Measurements from ENCODE around the gene PTF1A.
A peak's percentile ranks its signal among the peaks of the same experiment; 100 is the strongest.

The PTF1A gene

GRCh38 chr10:23194966-23195845 is 3.1 kb downstream of the PTF1A start:
- H3K4me1 Mint-ChIP-seq: peaks cover 6% of the 10 kb centered on the region
- H3K36me3 Mint-ChIP-seq: no peaks in the 10 kb centered on the region
- CTCF ChIA-PET: no interaction called here
- no peak for DNase-seq
- no peak overlapping the region for H3K4me3 Mint-ChIP-seq
- H3K9me3 Mint-ChIP-seq: no peaks in the 10 kb centered on the region
- peak overlapping the region; percentile 2 for H3K27ac Mint-ChIP-seq
- peaks cover 97% of the 10 kb centered on the region for H3K27me3 Mint-ChIP-seq

GRCh38 chr10:23195846-23196600 is 3.9 kb downstream of the PTF1A start:
- CTCF ChIA-PET: no interaction called here
- Mint-ChIP-seq H3K4me1 (peaks cover 6% of the 10 kb centered on the region), H3K27me3 (peaks cover 97% of the 10 kb centered on the region), H3K36me3 (no peaks in the 10 kb centered on the region), H3K9me3 (no peaks in the 10 kb centered on the region), H3K4me3 (no peak overlapping the region), H3K27ac (peak overlapping the region; percentile 38)
- DNase-seq: no peak

- peaks cover 97% of the 10 kb centered on the region for H3K27me3 Mint-ChIP-seq
- H3K4me1 Mint-ChIP-seq: peaks cover 6% of the 10 kb centered on the region
- H3K36me3 Mint-ChIP-seq: no peaks in the 10 kb centered on the region
- no peak for DNase-seq
- H3K9me3 Mint-ChIP-seq: no peaks in the 10 kb centered on the region
- CTCF ChIA-PET: no interaction called here
- no peak overlapping the region for H3K4me3 Mint-ChIP-seq
- no peak overlapping the region for H3K27ac Mint-ChIP-seq
Observed at GRCh38 chr10:23196915-23197314, 4.8 kb downstream of the PTF1A start.

- H3K4me3 Mint-ChIP-seq: no peak overlapping the region
- H3K27me3 Mint-ChIP-seq: peaks cover 97% of the 10 kb centered on the region
- peaks cover 6% of the 10 kb centered on the region for H3K4me1 Mint-ChIP-seq
- no peaks in the 10 kb centered on the region for H3K9me3 Mint-ChIP-seq
- DNase-seq: no peak
- CTCF ChIA-PET: no interaction called here
- no peak overlapping the region for H3K27ac Mint-ChIP-seq
- no peaks in the 10 kb centered on the region for H3K36me3 Mint-ChIP-seq
Observed at GRCh38 chr10:23197416-23197861, 5.3 kb downstream of the PTF1A start.

- Mint-ChIP-seq H3K4me3 (no peak overlapping the region), H3K27me3 (peaks cover 98% of the 10 kb centered on the region), H3K27ac (no peak overlapping the region), H3K9me3 (no peaks in the 10 kb centered on the region), H3K4me1 (peaks cover 5% of the 10 kb centered on the region), H3K36me3 (no peaks in the 10 kb centered on the region)
- CTCF ChIA-PET: no interaction called here
- no peak for DNase-seq
Observed at GRCh38 chr10:23198610-23198939, 6.5 kb downstream of the PTF1A start.

- Mint-ChIP-seq H3K4me1 (peaks cover 4% of the 10 kb centered on the region), H3K9me3 (no peaks in the 10 kb centered on the region), H3K36me3 (no peaks in the 10 kb centered on the region), H3K27ac (no peak overlapping the region), H3K4me3 (no peak overlapping the region), H3K27me3 (peaks cover 99% of the 10 kb centered on the region)
- CTCF ChIA-PET: no interaction called here
- DNase-seq: no peak
Observed at GRCh38 chr10:23198940-23199767, 7.0 kb downstream of the PTF1A start.

- no peak for DNase-seq
- peaks cover 4% of the 10 kb centered on the region for H3K4me1 Mint-ChIP-seq
- H3K27ac Mint-ChIP-seq: no peak overlapping the region
- H3K4me3 Mint-ChIP-seq: no peak overlapping the region
- no peaks in the 10 kb centered on the region for H3K9me3 Mint-ChIP-seq
- peaks cover 99% of the 10 kb centered on the region for H3K27me3 Mint-ChIP-seq
- CTCF ChIA-PET: no interaction called here
- no peaks in the 10 kb centered on the region for H3K36me3 Mint-ChIP-seq
Observed at GRCh38 chr10:23199768-23200511, 7.8 kb downstream of the PTF1A start.

- H3K4me3 Mint-ChIP-seq: no peak overlapping the region
- no peaks in the 10 kb centered on the region for H3K36me3 Mint-ChIP-seq
- peaks cover 98% of the 10 kb centered on the region for H3K27me3 Mint-ChIP-seq
- no peaks in the 10 kb centered on the region for H3K9me3 Mint-ChIP-seq
- CTCF ChIA-PET: no interaction called here
- no peak for DNase-seq
- peaks cover 4% of the 10 kb centered on the region for H3K4me1 Mint-ChIP-seq
- H3K27ac Mint-ChIP-seq: no peak overlapping the region
Observed at GRCh38 chr10:23200586-23200985, 8.5 kb downstream of the PTF1A start.

GRCh38 chr10:23200997-23201652 is 9.0 kb downstream of the PTF1A start:
- H3K4me3 Mint-ChIP-seq: no peak overlapping the region
- H3K27ac Mint-ChIP-seq: no peak overlapping the region
- no peaks in the 10 kb centered on the region for H3K36me3 Mint-ChIP-seq
- CTCF ChIA-PET: no interaction called here
- no peak for DNase-seq
- H3K27me3 Mint-ChIP-seq: peaks cover 93% of the 10 kb centered on the region
- H3K9me3 Mint-ChIP-seq: no peaks in the 10 kb centered on the region
- H3K4me1 Mint-ChIP-seq: peaks cover 4% of the 10 kb centered on the region

- Mint-ChIP-seq H3K9me3 (no peaks in the 10 kb centered on the region), H3K27ac (no peak overlapping the region), H3K4me3 (no peak overlapping the region), H3K4me1 (peaks cover 4% of the 10 kb centered on the region), H3K27me3 (peaks cover 86% of the 10 kb centered on the region), H3K36me3 (no peaks in the 10 kb centered on the region)
- CTCF ChIA-PET: interaction anchor here (1.0 kb wide), 1 partner anchor 864 kb away, joined by 3 read pairs; no protein-coding TSS in a partner anchor
- DNase-seq: no peak
Observed at GRCh38 chr10:23201837-23202236, 9.7 kb downstream of the PTF1A start.

GRCh38 chr10:23202779-23203178 is 10.7 kb downstream of the PTF1A start:
- Mint-ChIP-seq H3K4me3 (no peak overlapping the region), H3K36me3 (no peaks in the 10 kb centered on the region), H3K4me1 (peaks cover 4% of the 10 kb centered on the region), H3K27me3 (peaks cover 76% of the 10 kb centered on the region), H3K9me3 (no peaks in the 10 kb centered on the region), H3K27ac (no peak overlapping the region)
- DNase-seq: no peak
- CTCF ChIA-PET: no interaction called here

GRCh38 chr10:23203369-23204325 is 11.5 kb downstream of the PTF1A start:
- H3K27ac Mint-ChIP-seq: no peak overlapping the region
- no peak for DNase-seq
- no peak overlapping the region for H3K4me3 Mint-ChIP-seq
- no peaks in the 10 kb centered on the region for H3K9me3 Mint-ChIP-seq
- H3K27me3 Mint-ChIP-seq: peaks cover 69% of the 10 kb centered on the region
- peaks cover 4% of the 10 kb centered on the region for H3K4me1 Mint-ChIP-seq
- CTCF ChIA-PET: no interaction called here
- no peaks in the 10 kb centered on the region for H3K36me3 Mint-ChIP-seq

GRCh38 chr10:23204773-23205172 is 12.7 kb downstream of the PTF1A start:
- Mint-ChIP-seq H3K9me3 (no peaks in the 10 kb centered on the region), H3K36me3 (no peaks in the 10 kb centered on the region), H3K27ac (no peak overlapping the region), H3K27me3 (peaks cover 62% of the 10 kb centered on the region), H3K4me3 (no peak overlapping the region), H3K4me1 (peaks cover 4% of the 10 kb centered on the region)
- CTCF ChIA-PET: no interaction called here
- no peak for DNase-seq
